Measurements from ENCODE around the gene MUC12. TPM values are rescaled to one million over a fixed set of nuclear protein-coding genes. Genes with fewer than 3 reads are reported as not detected.
"Not testable (repeated sequence)": the region's sequence is repeated elsewhere in the genome, so short reads cannot be mapped to it uniquely, and the experiment has no call there.

The MUC12 gene, protein sequence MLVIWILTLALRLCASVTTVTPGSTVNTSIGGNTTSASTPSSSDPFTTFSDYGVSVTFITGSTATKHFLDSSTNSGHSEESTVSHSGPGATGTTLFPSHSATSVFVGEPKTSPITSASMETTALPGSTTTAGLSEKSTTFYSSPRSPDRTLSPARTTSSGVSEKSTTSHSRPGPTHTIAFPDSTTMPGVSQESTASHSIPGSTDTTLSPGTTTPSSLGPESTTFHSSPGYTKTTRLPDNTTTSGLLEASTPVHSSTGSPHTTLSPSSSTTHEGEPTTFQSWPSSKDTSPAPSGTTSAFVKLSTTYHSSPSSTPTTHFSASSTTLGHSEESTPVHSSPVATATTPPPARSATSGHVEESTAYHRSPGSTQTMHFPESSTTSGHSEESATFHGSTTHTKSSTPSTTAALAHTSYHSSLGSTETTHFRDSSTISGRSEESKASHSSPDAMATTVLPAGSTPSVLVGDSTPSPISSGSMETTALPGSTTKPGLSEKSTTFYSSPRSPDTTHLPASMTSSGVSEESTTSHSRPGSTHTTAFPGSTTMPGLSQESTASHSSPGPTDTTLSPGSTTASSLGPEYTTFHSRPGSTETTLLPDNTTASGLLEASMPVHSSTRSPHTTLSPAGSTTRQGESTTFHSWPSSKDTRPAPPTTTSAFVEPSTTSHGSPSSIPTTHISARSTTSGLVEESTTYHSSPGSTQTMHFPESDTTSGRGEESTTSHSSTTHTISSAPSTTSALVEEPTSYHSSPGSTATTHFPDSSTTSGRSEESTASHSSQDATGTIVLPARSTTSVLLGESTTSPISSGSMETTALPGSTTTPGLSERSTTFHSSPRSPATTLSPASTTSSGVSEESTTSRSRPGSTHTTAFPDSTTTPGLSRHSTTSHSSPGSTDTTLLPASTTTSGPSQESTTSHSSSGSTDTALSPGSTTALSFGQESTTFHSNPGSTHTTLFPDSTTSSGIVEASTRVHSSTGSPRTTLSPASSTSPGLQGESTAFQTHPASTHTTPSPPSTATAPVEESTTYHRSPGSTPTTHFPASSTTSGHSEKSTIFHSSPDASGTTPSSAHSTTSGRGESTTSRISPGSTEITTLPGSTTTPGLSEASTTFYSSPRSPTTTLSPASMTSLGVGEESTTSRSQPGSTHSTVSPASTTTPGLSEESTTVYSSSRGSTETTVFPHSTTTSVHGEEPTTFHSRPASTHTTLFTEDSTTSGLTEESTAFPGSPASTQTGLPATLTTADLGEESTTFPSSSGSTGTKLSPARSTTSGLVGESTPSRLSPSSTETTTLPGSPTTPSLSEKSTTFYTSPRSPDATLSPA (N-terminal part only)
- under 0.01 TPM in 2 replicates for total RNA-seq

DNA sequence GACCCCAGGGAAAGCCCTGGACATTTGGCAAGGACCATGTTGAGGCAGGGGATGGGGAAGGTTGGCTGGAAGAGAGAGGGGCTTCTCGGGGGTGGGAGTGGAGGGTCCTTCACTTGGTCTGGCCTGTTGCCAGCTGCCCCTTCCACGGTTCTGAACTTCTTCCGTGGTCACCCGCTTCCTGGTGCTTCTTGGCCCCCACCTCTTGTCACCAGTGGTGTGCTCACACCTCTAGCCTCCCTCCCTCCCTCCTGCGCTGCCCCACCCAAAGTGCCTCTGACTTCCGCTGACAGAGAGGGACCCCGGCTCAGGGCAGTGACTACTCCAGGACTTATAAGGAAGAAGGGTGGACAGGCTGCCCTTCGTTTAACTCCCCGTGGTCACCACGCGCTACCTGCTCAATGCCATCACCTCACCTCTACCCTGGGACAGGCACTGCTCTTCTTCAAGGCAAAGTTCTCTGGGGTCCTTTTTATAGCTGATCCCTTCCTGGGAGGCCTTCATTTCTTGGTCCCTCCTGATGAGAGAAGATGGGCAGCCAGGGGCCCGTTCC, at the start of gene MUC12:
MUC12 (plus strand) TSS at position 500 of the 550 bp plus-strand sequence. CDS start 58 bp downstream, outside the sequence.
- no peak for DNase-seq (ENCODE audit: low read depth)

DNA sequence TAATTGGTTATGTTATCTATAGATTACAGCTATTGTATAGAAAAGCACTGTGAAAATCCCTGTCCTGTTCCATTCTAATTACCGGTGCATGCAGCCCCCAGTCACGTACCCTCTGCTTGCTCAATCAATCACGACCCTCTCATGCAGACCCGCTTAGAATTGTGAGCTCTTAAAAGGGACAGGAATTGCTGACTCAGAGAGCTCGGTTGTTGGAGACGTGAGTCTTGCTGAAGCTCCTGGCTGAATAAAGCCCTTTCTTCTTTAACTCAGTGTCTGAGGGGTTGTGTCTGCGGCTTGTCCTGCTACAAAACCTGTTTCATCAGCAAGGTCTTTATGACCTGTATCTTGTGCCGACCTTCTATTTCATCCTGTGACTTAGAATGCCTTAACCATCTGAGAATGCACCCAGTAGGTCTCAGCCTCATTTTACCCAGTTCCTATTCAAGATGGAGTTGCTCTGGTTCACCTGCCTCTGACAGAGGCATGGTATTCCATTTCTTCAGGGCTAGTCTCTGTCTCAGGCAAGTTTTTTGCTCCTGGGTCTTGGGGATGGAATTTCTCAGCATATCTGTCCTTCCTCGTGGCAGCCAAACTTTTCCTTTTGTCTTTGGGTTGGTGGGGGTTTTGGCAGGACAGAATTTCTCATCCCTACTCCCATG, 49.5 kb upstream of the MUC12 start:
- H3K4me3 ChIP-seq (ENCODE audit: low read depth, low read length); DNase-seq (ENCODE audit: low read depth); H3K27me3 ChIP-seq (ENCODE audit: control insufficient read depth, insufficient read depth, low read length); FAIRE-seq; H3K36me3 ChIP-seq (ENCODE audit: control insufficient read depth, insufficient read depth, low read length): not testable (repeated sequence)

More for the DNA sequence above, at the start of gene MUC12:
- Histone ChIP-seq H3K4me3 (ENCODE audit: low read depth, low read length) (no peak within 1 kb of the TSS), H3K36me3 (ENCODE audit: control insufficient read depth, insufficient read depth, low read length) (no peaks in the 10 kb centered on the region), H3K27me3 (ENCODE audit: control insufficient read depth, insufficient read depth, low read length) (peaks cover 23% of the 10 kb centered on the region)
- no peak for FAIRE-seq
- TF ChIP-seq, protein P1, sequence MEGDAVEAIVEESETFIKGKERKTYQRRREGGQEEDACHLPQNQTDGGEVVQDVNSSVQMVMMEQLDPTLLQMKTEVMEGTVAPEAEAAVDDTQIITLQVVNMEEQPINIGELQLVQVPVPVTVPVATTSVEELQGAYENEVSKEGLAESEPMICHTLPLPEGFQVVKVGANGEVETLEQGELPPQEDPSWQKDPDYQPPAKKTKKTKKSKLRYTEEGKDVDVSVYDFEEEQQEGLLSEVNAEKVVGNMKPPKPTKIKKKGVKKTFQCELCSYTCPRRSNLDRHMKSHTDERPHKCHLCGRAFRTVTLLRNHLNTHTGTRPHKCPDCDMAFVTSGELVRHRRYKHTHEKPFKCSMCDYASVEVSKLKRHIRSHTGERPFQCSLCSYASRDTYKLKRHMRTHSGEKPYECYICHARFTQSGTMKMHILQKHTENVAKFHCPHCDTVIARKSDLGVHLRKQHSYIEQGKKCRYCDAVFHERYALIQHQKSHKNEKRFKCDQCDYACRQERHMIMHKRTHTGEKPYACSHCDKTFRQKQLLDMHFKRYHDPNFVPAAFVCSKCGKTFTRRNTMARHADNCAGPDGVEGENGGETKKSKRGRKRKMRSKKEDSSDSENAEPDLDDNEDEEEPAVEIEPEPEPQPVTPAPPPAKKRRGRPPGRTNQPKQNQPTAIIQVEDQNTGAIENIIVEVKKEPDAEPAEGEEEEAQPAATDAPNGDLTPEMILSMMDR (IDR thresholded peaks at IDR 0.05; ENCODE audit: insufficient read depth, low read length, severe bottlenecking), result no peak

DNA sequence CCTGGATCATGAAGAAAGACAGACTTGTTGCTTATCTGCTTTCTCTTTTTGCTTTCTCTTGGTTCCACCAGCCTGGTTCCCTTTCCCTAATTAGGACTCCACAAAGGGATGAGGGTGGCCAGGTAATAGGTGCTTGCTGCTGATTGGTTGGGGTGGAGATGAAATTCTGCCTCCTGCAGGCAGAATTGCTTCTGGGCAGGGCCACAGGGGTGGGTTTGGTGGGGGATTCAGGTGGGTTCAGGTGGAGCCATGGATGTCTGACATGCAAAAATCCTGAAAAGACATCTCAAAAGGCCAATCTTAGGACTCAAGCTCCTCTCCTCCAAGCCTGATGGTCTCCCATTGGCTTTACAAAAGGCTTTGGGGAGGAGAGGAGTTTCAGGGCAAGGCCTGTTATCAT, 48.3 kb upstream of the MUC12 start:
- no peak for DNase-seq (ENCODE audit: low read depth)
- TF ChIP-seq, protein P1 (IDR thresholded peaks at IDR 0.05; ENCODE audit: insufficient read depth, low read length, severe bottlenecking), result no peak
- H3K36me3 ChIP-seq (ENCODE audit: control insufficient read depth, insufficient read depth, low read length), result no peaks in the 10 kb centered on the region
- H3K27me3 ChIP-seq (ENCODE audit: control insufficient read depth, insufficient read depth, low read length), result no peaks in the 10 kb centered on the region
- H3K4me3 ChIP-seq (ENCODE audit: low read depth, low read length), result no peak overlapping the region
- no peak for FAIRE-seq

DNA sequence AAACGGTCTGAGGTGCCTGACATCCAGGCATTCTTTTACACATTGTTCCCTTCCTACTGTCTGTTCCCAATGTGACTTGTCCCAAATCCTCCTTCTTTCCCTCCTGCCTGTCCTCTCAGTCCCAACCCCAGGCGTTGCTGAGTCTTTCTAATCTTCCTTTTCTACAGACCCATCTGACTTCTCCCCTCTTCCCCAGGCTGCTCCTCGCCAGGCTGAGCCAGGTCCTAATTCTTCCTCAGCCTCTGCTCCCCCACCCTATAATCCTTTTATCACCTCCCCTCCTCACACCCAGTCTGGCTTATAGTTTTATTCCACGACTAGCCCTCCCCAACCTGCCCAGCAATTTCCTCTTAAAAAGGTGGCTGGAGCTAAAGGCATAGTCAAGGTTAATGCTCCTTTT, 45.7 kb upstream of the MUC12 start:
- H3K27me3 ChIP-seq (ENCODE audit: control insufficient read depth, insufficient read depth, low read length); DNase-seq (ENCODE audit: low read depth); H3K36me3 ChIP-seq (ENCODE audit: control insufficient read depth, insufficient read depth, low read length); H3K4me3 ChIP-seq (ENCODE audit: low read depth, low read length); FAIRE-seq: not testable (repeated sequence)

DNA sequence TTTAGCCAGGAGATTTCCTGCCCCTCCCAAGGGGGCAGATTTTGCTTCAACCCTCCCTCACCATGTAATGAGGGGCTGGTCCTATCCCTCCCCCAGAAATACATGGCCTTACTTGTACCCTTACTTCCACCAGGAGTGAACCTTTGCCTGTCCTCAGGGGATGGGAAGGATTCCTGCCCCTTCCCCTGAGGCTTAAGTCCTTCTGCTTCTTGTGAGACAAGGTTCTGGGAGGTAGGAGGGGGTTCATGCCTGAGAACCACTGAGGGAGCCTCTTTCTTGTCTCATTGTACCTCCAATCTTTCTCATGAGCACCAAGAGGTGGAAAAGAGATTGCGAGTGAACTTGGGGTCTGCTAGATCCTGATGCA, 39.6 kb upstream of the MUC12 start:
- Histone ChIP-seq H3K4me3 (ENCODE audit: low read depth, low read length) (no peak overlapping the region), H3K27me3 (ENCODE audit: control insufficient read depth, insufficient read depth, low read length) (no peaks in the 10 kb centered on the region), H3K36me3 (ENCODE audit: control insufficient read depth, insufficient read depth, low read length) (no peaks in the 10 kb centered on the region)
- DNase-seq (ENCODE audit: low read depth) (no peak), FAIRE-seq (no peak)
- TF ChIP-seq, protein P1 (IDR thresholded peaks at IDR 0.05; ENCODE audit: insufficient read depth, low read length, severe bottlenecking), result no peak

DNA sequence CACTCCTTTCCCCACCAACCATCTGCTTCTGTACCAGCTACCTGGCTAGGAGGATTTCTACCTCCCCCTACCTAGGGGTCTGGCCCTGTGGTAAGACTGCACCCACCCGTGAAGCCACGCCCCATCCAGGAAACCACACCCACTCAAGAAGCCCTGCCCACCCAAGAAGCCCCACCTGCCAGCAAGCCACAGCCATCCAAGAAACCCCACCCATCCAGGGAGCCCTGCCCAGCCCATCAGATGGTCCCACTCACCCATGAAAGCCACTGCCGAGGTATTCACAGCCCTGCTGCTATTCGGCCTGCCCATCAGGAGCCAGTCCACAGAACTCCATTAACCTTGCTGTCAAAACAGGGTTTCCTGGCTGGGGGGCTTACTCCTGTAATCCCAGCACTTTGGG, 35.6 kb upstream of the MUC12 start:
- no peaks in the 10 kb centered on the region for H3K27me3 ChIP-seq (ENCODE audit: control insufficient read depth, insufficient read depth, low read length)
- DNase-seq (ENCODE audit: low read depth) (no peak), FAIRE-seq (no peak)
- TF ChIP-seq, protein P1 (IDR thresholded peaks at IDR 0.05; ENCODE audit: insufficient read depth, low read length, severe bottlenecking), result no peak
- H3K36me3 ChIP-seq (ENCODE audit: control insufficient read depth, insufficient read depth, low read length), result no peaks in the 10 kb centered on the region
- H3K4me3 ChIP-seq (ENCODE audit: low read depth, low read length), result no peak overlapping the region

DNA sequence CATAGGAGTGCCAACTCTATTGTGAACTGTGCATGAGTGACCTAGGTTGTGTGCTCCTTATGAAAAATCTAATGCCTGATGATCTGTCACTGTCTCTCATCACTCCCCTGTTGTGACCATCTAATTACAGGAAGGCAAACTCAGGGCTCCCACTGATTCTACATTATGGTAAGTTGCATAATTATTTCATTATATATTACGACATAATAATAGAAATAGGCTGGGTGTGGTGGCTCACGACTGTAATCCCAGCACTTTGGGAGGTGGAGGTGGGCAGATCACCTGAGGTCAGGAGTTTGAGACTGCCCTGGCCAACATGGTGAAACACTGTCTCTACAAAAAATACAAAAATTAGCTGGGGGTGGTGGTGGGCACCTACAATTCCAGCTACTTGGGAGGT, 34.0 kb upstream of the MUC12 start:
- FAIRE-seq; H3K27me3 ChIP-seq (ENCODE audit: control insufficient read depth, insufficient read depth, low read length); DNase-seq (ENCODE audit: low read depth); H3K4me3 ChIP-seq (ENCODE audit: low read depth, low read length); H3K36me3 ChIP-seq (ENCODE audit: control insufficient read depth, insufficient read depth, low read length): not testable (repeated sequence)

DNA sequence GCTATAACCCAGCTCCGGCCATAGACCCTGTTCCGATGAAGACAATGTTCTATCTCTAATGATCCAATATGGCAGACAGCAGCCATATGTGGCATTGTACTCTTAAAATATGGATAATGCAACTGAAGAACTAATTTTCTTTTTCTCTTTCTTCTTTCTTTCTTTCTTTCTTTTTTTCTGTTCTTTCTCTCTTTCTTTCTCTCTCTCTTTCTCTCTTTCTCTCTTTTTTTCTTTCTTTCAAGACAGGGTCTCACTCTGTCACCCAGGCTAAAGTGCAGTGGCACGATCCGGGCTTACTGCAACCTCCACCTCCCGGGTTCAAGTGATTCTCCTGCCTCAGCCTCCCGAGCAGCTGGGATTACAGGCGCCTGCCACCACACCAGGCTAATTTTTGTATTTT, 33.2 kb upstream of the MUC12 start:
- FAIRE-seq, result not testable (repeated sequence)

More for the DNA sequence above, 33.2 kb upstream of the MUC12 start:
- not testable (repeated sequence) for H3K4me3 ChIP-seq (ENCODE audit: low read depth, low read length); H3K36me3 ChIP-seq (ENCODE audit: control insufficient read depth, insufficient read depth, low read length); DNase-seq (ENCODE audit: low read depth); H3K27me3 ChIP-seq (ENCODE audit: control insufficient read depth, insufficient read depth, low read length)

Data from bronchial epithelial cell (primary cell).